DMS153 treated with DMSO at 0.1 percent for 48 hours (cell line): ENCODE data around the gene TMBIM4.
"Not testable (repeated sequence)": the region's sequence is repeated elsewhere in the genome, so short reads cannot be mapped to it uniquely, and the experiment has no call there.

Experiments used
- DNase-seq: peaks from one replicate; lab custom pipeline; 2025; ENCODE audit not compliant: unreplicated experiment; lab: John Stamatoyannopoulos, UW

TMBIM4 gene

DNA sequence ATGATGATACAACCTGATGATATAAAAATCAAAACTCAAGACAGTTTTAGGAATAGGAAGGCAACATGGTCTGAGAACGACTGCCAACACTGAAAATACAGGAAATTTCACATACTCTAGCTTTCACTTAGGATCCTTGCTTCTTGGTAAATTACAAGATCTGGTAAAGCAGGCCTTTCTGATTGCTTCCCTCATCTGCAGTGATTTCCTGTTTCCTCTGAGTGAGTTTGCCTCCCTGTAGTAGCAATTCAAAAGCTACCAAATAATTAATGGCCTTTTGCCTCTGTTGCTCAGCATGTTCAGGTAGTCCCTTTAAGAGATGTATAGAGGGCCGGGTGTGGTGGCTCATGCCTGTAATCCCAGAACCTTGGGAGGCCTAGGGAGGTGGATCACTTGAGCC lies 17.2 kb upstream of the TMBIM4 start:
- no peak for DNase-seq

DNA sequence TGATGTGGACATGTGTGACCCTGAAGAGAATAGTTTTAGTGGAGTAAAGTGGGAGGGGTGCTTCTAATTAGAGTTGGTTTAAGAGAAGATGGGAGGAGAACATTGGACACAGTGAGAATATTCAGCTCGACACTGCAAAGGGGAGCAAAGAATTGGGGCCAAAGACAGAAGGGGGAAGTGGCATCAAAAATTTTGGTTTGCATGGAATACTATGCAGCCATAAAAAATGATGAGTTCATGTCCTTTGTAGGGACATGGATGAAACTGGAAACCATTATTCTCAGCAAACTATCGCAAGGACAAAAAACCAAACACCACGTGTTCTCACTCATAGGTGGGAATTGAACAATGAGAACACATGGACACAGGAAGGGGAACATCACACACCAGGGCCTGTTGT lies 15.0 kb upstream of the TMBIM4 start:
- not testable (repeated sequence) for DNase-seq

DNA sequence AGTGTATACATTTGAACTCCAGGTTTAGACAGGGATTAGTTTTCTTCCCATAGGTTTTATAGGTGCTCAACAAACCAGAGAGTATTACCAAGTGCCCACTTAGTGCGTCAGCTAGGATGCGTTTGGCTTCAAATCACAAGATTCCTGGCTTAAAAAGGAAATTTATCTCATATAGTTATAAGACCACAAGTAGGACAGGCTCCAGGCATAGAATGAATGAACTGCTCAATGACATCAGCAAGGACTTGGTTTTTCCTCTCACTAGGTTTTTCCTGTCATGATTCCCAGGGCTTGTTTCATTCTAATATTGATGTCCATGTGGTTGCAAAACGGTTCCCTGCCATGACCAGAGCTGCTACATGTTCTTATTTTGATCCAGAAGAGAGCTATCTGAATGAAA lies 13.2 kb upstream of the TMBIM4 start:
- DNase-seq: no peak

DNA sequence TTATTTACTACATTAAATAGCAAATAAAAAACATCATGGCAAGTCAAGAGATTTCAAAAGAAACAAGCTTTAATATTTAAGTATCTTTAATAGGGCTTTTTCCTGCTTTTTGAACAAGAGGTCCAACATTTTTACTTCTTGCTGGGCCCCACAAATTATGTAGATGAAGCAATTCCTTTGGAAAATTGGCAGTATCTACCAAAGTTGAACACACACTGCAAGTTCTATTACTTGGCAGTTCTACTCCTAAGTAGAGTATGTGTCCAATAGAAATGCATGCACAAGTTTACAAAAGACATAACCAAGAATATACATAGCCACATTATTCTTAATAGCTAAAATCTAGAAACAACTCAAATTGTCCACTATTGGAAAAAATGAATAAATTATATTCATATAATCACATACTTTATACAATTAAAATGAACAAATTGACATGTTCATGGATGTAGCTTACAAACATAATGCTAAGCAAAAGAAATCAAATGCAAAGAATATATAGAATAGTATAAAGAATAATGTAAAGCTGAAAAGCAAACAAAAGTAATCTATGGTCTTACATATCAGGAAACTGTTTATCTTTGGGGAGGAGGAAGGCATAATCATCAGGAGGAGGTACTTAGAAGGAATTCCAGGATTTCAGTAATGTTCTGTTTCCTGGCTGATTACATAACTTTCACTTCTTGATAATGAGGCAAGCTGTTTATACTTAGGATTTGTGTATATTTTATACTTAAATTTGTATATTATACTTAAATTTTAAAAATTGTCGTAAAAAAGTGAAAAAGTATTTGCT lies 6.5 kb upstream of the TMBIM4 start:
- DNase-seq: no peak

DNA sequence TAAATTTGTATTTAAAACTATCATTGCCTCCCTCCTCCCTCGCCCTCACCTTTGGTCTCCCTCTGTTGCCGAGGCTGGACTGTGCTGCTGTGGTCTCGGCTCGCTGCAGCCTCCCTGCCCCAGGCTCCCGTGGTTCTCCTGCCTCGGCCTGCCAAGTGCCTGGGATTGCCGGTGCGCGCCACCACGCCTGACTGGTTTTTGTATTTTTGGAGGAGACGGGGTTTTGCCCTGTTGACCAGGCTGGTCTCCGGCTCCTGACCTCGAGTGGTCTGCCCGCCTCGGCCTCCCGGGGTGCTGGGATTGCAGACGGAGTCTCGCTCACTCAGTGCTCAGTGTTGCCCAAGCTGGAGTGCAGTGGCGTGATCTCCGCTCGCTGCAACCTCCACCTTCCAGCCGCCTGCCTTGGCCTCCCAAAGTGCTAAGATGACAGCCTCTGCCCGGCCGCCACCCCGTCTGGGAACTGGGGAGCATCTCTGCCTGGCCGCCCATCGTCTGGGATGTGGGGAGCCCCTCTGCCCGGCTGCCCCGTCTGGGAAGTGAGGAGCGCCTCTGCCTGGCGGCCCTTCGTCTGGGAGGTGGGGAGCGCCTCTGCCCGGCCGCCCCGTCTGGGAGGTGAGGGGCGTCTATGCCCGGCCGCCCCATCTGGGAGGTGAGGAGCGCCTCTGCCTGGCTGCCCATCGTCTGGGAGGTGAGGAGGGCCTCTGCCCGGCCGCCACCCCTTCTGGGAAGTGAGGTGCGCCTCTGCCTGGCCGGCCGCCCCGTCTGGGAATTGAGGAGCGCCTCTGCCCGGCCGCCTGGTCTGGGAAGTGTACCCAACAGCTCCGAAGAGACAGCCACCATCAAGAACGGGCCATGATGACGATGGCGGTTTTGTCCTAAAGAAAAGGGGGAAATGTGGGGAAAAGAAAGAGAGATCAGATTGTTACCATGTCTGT lies 4.9 kb upstream of the TMBIM4 start:
- not testable (repeated sequence) for DNase-seq

DNA sequence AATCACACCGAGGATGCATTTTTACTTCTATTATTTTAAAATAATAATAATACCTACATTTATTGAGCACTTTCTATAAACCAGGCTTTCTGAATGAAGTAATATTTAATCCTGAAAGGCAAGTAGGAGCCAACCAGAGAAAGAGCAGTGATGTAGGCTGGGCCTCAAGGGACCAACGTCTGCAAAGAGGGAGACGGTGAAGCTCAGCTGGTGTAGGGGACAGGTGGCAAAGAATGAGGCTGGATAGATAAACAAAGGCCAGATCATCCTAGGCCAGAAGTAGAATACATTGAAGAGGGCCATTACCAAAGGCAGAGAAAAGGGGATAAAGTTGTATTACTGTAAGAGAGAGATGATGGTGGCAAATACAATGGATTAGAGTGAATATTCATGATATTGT lies 810 bp upstream of the TMBIM4 start:
- DNase-seq: no peak

DNA sequence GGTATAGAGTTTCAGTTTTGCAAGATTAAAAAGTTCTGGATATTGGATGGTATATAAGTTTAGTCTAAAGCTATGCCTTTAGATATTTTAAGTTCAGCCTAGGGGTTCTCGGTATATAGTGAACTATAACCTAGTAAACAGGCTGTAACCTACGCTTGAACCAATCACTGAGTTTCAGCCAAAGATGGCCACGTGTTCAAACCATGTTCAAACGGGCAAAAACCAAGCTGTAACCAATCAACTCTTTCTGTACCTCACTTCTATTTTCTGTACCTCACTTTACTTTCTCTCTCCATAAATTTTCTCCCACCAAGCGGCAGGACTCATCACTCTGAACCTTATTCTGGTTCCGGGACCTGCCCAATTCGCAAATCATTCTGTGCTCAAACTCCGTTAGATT lies 1.4 kb downstream of the TMBIM4 start:
- no peak for DNase-seq

DNA sequence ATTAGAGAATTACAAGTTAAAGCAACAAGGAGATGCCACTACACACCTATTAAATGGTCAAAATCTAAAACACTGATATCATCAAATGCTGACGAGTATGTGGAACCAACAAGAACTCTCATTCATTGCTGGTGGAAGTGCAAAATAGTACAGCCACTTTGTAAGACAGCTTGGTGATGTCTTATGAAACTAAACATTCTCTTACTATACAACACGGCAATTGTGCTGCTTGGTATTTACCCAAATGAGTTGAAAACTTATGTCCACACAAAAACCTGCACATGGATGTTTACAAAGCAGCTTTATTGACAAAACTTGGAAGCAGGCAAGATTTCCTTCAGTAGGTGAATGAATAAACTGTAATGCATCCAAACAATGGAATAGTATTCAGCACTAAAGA lies 3.2 kb downstream of the TMBIM4 start:
- DNase-seq: no peak

DNA sequence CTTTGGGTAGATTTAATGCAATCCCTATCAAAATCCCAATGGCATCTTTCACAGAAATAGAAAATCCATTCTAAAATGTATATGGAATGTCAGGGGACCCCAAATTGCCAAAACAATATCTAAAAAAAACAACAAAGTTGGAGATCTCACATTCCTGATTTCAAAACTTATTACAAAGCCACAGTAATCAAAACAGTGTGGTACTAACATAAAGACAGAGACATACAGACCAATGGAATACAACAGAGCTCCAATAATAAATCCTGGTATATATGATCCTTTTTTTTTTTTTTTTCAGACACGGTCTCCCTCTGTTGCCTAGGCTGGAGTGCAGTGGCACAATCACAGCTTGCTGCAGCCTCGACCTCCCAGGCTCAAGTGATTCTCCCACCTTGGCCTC lies 4.7 kb downstream of the TMBIM4 start:
- no peak for DNase-seq

DNA sequence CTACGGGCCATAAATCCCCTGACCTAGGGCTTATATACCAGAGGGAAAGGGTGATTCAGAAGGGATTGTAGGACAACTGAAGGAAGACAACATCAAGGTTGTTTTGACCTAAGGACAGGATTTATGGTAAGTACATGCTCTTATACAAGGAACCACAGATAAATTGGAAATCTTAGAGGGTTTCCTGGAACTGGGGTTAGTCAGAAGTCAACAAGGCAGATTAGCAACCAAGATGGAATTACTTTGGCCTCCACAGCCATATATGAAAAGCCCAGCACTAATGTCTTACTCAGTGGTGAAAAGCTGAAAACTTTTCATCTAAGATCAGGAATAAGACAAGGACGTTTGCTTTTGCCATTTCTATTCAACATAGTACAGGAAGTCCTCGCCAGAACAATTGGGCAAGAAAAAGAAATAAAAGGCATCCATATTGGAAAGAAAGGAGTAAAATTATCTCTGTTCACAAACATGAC lies 5.4 kb downstream of the TMBIM4 start:
- DNase-seq: no peak

DNA sequence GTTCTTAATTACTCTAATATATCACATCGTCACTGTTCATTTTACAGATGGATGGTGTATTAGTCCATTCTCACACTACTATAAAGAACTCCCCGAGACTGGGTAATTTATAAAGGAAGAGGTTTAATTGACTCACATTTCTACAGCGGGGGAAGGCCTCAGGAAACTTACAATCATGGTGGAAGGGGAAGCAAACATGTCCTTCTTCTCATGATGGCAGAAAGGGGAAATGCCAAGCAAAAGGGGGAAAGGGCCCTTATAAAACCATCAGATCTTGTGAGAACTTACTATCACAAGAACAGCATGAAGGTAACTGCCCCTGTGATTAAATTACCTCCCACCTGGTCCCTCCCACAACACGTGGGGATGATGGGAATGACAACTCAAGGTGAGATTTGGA lies 6.5 kb downstream of the TMBIM4 start:
- no peak for DNase-seq

DNA sequence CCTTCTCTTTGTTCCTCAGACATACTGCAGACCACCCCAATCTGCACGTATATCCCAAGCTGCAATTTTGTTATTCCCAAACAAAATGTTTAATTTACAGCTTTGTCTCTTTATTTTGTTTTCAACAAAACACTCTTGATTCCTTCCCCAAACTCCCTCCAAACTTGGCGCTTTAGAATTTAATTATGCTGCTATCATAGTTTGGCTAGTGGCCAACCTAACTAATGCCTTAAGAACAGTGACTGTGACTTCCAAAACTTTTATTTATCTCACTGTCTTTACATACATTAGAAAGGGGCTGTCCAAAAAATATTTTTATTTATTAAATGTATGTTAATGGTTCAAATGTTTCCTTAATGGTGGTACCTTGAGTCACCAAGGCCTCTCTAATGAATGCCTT lies 7.1 kb downstream of the TMBIM4 start:
- no peak for DNase-seq

DNA sequence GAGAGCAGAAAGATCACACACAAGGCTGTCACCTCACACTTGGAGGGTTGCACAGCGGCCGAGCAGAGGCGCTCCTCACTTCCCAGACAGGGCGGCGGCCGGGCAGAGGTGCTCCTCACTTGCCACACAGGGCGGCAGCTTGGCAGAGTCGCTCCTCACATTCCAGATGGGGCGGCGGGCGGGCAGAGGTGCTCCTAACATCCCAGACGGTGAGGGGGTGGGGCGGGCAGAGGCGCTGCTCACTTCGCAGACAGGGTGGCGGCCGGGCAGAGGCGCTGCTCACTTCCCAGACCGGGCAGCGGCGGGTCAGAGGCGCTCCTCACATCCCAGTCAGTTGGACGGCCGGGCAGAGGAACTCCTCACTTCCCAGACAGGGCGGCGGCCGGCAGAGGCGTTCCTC lies 9.1 kb downstream of the TMBIM4 start:
- no peak for DNase-seq

DNA sequence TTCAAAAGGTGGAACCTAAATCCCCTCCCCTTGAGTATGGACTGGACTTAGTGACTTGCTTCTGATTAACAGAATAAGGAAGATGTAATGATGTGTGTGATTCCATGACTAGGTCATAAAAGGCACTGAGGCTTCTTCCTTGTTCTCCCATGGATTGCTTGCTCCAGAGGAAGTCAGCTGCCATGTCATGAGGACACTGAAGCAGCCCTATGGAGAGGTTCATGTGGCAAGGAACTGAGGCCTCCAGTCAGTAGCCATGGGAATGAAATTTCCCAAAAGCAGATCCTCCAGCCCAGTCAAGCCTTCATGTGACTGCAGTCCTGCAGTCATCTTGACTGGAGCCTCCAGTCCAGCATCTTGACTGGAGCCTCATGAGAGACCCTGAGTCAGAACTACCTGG lies 10.7 kb downstream of the TMBIM4 start:
- no peak for DNase-seq

DNA sequence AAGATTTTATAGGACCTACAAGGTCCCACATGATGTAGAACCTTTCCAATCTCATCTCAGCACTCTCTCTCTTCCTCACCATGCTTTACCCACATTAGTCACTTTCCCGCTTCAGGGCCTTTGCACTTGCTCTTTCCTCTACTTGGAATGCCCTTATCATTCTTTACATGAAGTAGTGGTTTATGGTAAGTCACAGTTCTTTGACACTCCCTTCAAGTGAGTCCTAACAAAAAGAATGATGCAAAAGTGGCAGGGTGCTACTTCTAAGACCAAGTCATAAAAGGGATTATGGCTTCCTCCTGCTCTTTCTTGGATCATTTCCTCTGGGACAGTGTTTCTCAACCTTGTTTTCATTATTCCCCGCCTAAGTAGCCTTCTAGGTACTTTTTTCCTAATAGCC lies 13.1 kb downstream of the TMBIM4 start:
- no peak for DNase-seq

DNA sequence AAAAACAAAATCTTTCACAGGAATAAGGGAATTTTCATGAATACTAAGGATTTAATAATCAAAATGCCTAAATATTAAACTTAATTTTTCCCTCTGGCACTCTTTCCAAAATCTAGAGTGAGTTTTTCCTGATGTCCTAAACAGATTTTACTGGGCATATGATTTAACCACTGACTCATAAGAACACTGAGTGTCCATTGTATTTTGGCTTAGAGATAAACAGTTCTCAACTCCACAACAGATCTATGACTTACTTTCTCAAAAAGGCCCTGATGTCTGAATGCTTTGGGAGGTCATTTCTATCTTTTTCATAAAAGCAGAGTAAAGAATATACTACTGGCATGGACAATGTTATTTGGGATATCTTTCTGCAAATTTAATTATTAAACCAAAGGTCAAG lies 15.0 kb downstream of the TMBIM4 start:
- no peak for DNase-seq

DNA sequence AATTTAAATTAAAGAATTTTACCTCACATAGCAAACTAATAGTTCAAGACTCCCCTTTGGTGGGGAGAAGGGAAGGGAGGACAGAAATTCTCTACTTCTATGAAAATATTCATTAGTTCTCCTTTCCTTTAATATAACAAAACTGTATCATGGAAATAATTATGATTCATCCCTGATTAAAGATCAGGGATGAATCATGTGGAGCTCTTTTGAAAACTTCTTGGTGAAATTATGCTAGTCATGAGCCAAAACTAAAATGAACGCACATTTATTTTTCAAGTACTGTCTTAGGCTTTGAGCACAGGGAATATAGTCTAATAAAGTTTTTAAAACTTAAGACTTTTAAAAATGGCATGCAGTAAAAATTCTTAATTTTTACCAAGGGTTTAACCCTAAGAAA lies 17.1 kb downstream of the TMBIM4 start:
- DNase-seq: no peak

DNA sequence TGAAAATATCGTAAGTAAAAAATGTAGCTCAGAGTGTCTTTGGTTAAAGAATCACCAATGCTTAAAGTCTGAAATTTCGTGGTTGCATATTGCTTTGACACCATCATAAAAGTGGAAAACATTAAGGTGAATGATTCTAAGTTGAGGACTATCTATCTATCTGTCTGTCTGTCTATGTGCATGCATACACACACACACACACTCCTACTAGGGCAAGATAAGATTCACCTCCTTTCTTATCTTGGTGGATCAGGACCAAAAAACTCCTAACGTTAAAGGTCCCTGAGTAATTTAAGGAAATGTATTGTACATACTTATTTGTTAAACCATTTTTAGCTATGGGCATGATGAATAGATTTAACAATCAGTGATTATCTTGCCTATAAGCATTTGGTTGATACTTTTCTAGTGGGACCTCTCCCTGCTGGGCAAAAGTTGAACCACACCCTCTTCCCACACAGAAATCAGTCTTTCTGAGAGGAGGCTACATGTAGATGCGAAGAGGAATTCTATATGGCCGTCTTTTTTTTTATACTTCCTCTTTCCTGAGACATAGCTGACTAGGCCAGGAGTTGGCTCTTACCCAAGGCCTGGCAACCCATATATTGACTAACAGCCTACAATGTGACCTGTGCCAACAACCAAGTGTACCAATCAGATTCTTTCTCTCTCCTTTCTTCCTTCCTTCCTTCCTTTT lies 19.9 kb downstream of the TMBIM4 start:
- no peak for DNase-seq

DNA sequence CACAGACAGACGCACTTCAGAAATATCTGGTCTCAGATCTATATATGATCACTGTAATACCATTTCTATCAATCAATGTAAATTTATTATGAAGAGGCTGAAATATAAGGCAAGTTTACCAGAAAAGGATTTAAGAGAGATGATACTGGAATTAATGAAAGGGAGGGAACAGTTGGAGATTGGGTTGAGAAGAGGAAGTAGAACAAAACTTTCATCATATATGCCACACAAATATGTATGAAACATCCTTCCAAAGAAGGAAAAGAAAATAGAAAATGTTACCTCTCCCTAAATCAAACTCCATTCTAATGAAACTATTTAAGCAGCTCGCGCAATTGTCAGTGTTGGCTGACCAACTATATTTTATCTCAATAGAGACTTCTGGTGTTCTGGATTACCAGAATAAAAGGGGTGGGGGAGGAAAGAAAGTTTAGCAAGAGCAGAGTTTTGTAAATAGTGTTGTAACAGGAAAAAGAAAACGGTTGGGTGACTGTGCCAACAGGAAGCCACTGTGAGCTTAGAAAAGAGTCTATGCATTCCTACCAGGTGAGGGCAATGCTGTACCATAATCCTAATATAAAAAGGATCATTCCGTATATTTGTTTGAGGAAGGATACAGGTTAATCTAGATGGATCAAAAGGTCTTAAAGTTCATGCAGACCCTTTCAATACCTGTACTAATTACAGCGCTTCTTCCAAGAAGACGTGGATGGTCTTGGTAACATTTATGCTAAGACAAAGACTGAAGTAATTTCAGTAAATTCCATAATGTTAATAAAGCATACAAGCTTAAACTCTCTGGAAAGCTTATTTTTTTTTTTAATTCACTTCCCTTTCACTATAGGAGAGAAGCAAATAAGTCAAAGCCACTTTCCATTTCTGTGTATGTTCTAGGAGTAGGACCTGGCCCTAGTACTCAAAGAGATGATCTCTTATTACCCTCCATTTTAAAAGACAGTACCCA lies 24.7 kb downstream of the TMBIM4 start:
- DNase-seq: peak; percentile 51

DNA sequence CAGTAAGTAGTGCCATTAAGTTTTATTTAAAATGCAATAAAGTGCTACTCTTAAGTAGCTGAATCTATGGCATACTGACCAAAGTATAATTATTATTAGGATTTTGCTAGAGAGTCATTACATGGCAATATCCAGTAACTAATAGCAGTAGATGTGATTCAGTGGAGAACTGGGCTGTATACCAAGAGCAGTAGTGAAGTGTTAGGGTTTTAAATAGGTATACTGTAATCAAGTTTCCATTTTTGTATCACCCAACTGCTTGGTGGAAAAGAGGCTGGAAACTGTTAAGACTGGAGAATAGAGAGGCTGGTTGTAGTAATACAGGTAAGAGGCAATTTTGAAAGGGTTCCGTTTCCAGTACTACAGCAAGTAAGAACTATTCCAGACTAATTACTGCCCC lies 25.9 kb downstream of the TMBIM4 start:
- DNase-seq: no peak
